Effector memory CD8-positive, alpha-beta T cell (primary cell): ENCODE data around the gene FBXO44.

Experiments used
- ATAC-seq: fragments of 150-1000 bp; cut with Tn5 transposase; replicated peaks from 2 replicates; pipeline ENCODE4 v1.10.0; 2021; ENCODE audit warnings: mild to moderate bottlenecking, moderate library complexity
- DNase-seq, 3 experiments: peaks; one replicate each; pipeline ENCODE4 v3.0.0; 2021
- H3K27ac Mint-ChIP-seq, 2 donors: one replicate each; pipeline ENCODE4 v1.8.0; 2022; ENCODE audit warnings: mild to moderate bottlenecking in 2 of 2, mixed read lengths in 2 of 2, moderate library complexity in 2 of 2
- H3K27me3 Mint-ChIP-seq, 2 donors: one replicate each; pipeline ENCODE4 v1.8.0; 2022; ENCODE audit warnings: mixed read lengths in 2 of 2
- H3K36me3 Mint-ChIP-seq: one replicate; pipeline ENCODE4 v1.8.0; 2022; ENCODE audit warnings: mild to moderate bottlenecking, moderate library complexity, mixed read lengths; ENCODE audit not compliant: insufficient read depth
- H3K4me1 Mint-ChIP-seq, 2 donors: one replicate each; pipeline ENCODE4 v1.8.0; 2022; ENCODE audit warnings: low read depth in 2 of 2, mixed read lengths in 2 of 2
- H3K4me3 Mint-ChIP-seq, 2 donors: one replicate each; pipeline ENCODE4 v1.8.0; 2022; ENCODE audit warnings: mild to moderate bottlenecking in 2 of 2, mixed read lengths in 2 of 2, moderate library complexity in 2 of 2
- H3K9me3 Mint-ChIP-seq, 2 donors: one replicate each; pipeline ENCODE4 v1.8.0; 2022; ENCODE audit warnings: mixed read lengths in 2 of 2

FBXO44 gene

DNA sequence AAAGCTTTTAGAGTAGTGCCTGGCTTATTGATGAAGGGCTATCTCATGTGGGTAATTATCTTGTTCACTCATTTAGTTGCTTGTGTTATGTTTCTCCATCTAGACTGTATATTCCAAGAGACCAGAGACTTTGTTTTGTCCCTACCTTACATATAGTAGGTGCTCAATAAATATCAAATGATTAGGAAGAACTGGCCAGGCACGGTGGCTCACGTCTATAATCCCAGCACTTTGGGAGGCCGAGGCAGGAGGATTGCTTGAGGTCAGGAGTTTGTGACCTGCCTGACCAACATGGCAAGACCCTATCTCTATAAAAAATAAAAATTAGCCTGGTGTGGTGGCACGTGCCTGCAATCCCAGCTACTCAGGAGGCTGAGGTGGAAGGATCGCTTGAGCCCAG lies 9.4 kb upstream of the FBXO44 start:
- Mint-ChIP-seq H3K36me3 (peaks cover 5% of the 10 kb centered on the region), H3K4me3 (no peak overlapping the region), H3K27ac (no peak overlapping the region), H3K27me3 (no peaks in the 10 kb centered on the region), H3K9me3 (no peaks in the 10 kb centered on the region), H3K4me1 (peaks cover 7 to 8% of the 10 kb centered on the region in 2 donors)
- DNase-seq (no peak), ATAC-seq (no peak)

- no peaks in the 10 kb centered on the region for H3K9me3 Mint-ChIP-seq
- DNase-seq = peak; percentile 70 to 75 (median 72)
- H3K4me1 Mint-ChIP-seq = peaks cover 9 to 11% of the 10 kb centered on the region in 2 donors
- peak overlapping the region in 1 of 2 donors; percentile 75 for H3K27ac Mint-ChIP-seq
- H3K36me3 Mint-ChIP-seq = peaks cover 5% of the 10 kb centered on the region
- H3K4me3 Mint-ChIP-seq = no peak overlapping the region
- peak; percentile 36 for ATAC-seq
- H3K27me3 Mint-ChIP-seq = no peaks in the 10 kb centered on the region
Observed at GRCh38 chr1:11645670-11646265, 8.9 kb upstream of the FBXO44 start.

GRCh38 chr1:11646317-11646716 lies 8.4 kb upstream of the FBXO44 start:
- H3K4me3 Mint-ChIP-seq = no peak overlapping the region
- peaks cover 14 to 17% of the 10 kb centered on the region in 2 donors for H3K4me1 Mint-ChIP-seq
- peak overlapping the region in 1 of 2 donors; percentile 75 for H3K27ac Mint-ChIP-seq
- DNase-seq (no peak), ATAC-seq (no peak)
- no peaks in the 10 kb centered on the region for H3K9me3 Mint-ChIP-seq
- no peaks in the 10 kb centered on the region for H3K27me3 Mint-ChIP-seq
- H3K36me3 Mint-ChIP-seq = peaks cover 6% of the 10 kb centered on the region

DNA sequence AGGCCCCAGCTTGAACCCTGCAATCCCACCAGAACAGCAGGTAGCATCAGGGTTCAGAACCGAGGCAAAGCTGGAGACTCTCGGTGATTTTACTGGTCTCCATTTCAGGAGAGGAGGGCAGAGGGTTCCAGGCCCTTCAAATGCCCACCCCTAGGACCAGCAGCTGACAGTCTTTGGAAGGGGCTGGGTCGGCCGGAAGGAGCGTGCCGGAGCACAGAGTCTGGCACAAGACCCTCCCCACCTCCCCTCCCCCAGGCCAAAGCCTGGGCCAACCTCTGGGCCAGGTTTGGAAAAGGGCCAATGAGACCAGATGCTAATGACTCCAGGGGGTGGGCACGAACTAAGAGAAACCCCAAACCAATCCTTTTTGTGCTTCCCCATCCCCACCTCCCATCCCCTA lies 7.3 kb upstream of the FBXO44 start:
- ATAC-seq (no peak), DNase-seq (no peak)
- no peaks in the 10 kb centered on the region for H3K27me3 Mint-ChIP-seq
- no peak overlapping the region for H3K4me3 Mint-ChIP-seq
- H3K9me3 Mint-ChIP-seq = no peaks in the 10 kb centered on the region
- peaks cover 15 to 19% of the 10 kb centered on the region in 2 donors for H3K4me1 Mint-ChIP-seq
- no peak overlapping the region for H3K27ac Mint-ChIP-seq
- H3K36me3 Mint-ChIP-seq = peaks cover 8% of the 10 kb centered on the region

DNA sequence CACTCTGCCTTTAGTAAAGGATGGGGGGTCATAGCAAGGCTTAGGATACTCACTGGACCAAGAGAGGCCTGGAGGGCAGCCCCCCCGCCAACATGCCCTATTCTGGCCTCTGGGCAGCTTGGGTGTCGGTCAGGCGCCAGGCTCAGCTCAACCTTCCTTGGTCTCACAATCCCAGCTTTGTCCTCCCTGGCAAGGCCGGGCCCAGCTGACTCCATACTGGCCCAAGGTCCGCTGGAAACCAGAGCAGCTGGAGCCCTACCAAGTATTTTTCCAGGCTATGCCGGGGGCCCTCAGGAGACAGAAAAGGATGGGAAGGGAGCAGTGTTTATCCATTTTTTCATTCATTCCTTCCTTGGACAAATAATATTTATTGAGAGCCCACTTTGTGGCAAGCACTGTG lies 6.6 kb upstream of the FBXO44 start:
- H3K36me3 Mint-ChIP-seq = peaks cover 8% of the 10 kb centered on the region
- DNase-seq (no peak), ATAC-seq (no peak)
- peaks cover 15 to 19% of the 10 kb centered on the region in 2 donors for H3K4me1 Mint-ChIP-seq
- H3K9me3 Mint-ChIP-seq = no peaks in the 10 kb centered on the region
- peak overlapping the region in 1 of 2 donors; percentile 38 for H3K4me3 Mint-ChIP-seq
- no peaks in the 10 kb centered on the region for H3K27me3 Mint-ChIP-seq
- no peak overlapping the region for H3K27ac Mint-ChIP-seq

DNA sequence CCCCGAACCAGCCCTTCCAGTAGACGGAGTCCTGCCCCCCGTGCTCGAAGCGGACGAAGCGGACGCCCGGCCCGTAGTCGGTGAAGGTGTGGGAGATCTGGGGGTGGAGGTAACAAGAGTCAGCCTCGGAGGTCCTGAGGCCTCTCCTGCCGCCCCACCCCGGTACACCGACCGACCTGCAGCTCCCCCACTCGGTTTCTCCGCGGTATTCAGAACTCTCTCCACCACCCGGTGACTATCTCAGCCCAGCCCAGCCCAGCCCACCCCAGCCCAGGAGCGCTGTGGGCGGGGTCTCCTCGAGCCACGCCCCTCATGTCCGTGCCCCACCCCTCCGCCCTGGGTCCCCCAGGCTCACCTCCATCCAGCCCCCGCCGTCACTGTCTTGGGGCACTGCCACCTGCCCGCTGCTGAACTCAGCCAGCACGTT lies 5.9 kb upstream of the FBXO44 start:
- Mint-ChIP-seq H3K36me3 (peaks cover 8% of the 10 kb centered on the region), H3K27me3 (no peaks in the 10 kb centered on the region), H3K4me1 (peaks cover 15 to 19% of the 10 kb centered on the region in 2 donors), H3K4me3 (peak overlapping the region in 1 of 2 donors; percentile 38), H3K9me3 (no peaks in the 10 kb centered on the region), H3K27ac (no peak overlapping the region)
- DNase-seq (peak in 2 of 3 experiments; percentile 32 to 35), ATAC-seq (peak; percentile 21)

DNA sequence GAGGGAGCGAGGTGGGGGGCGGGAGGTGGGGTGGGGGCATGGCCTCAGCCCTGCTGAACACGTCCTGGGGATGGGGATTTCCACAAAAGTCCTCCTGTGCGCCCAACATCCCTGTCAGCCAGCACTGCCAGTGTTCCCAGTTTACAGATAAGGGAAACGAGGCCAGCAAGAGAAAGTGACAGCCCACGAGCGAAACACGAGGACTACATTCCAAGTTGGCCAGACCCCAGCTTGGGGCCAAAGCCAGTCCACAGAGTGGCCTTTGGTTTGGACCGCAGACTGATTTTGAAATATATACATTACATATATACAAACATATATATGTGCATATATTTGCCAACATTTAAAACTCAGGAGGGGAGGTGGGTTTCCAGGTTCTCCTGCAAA lies 5.4 kb upstream of the FBXO44 start:
- H3K27me3 Mint-ChIP-seq = no peaks in the 10 kb centered on the region
- H3K4me1 Mint-ChIP-seq = peaks cover 15 to 19% of the 10 kb centered on the region in 2 donors
- H3K4me3 Mint-ChIP-seq = peak overlapping the region; percentile 84 to 85
- no peak for DNase-seq
- no peaks in the 10 kb centered on the region for H3K9me3 Mint-ChIP-seq
- H3K36me3 Mint-ChIP-seq = peaks cover 8% of the 10 kb centered on the region
- H3K27ac Mint-ChIP-seq = no peak overlapping the region
- no peak for ATAC-seq

GRCh38 chr1:11649624-11650330 lies 4.9 kb upstream of the FBXO44 start:
- H3K27me3 Mint-ChIP-seq = no peaks in the 10 kb centered on the region

DNA sequence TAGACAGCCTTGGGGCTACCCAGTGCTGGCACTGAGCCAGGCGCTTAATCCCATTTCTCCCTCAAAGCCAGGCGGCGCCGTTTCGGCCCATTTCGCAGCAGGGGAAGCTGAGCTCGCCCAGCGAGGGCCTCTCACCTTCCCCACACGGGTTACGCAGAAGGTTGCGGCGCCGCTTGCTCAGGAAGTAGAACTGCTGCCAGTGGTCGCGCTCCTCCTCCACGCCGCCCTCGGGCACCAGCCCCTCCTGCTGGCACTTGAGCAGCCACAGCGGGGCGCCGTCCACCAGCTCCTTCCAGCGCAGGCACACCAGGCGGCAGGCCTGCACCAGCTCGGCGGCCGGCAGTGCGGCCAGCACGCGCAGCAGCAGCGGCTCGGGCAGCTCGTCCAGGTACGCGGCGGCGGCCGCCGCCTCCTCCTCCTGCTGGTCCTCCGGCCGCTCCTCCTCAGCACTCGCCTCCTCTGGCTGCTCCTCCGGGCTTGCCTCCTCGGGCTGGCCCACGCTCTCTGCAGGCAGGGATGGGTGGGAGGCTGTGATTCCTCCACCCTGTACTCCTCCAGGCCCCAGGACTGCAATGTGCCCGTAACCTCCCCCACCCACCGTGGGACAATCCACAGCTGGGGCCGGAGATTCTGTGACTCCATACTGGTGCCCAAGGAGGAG lies 4.2 kb upstream of the FBXO44 start:
- DNase-seq (peak; percentile 83 to 85 (median 85)), ATAC-seq (peak; percentile 89)
- peaks cover 19% of the 10 kb centered on the region in 2 donors for H3K4me1 Mint-ChIP-seq
- H3K36me3 Mint-ChIP-seq = peaks cover 8% of the 10 kb centered on the region
- no peaks in the 10 kb centered on the region for H3K27me3 Mint-ChIP-seq
- H3K9me3 Mint-ChIP-seq = no peaks in the 10 kb centered on the region
- H3K27ac Mint-ChIP-seq = peak overlapping the region; percentile 84 to 88
- H3K4me3 Mint-ChIP-seq = peak overlapping the region; percentile 84 to 85

More at GRCh38 chr1:11649624-11650330, 4.9 kb upstream of the FBXO44 start:
- Mint-ChIP-seq H3K27ac (peak overlapping the region; percentile 84 to 88), H3K36me3 (peaks cover 8% of the 10 kb centered on the region), H3K4me1 (peaks cover 15 to 19% of the 10 kb centered on the region in 2 donors), H3K9me3 (no peaks in the 10 kb centered on the region), H3K4me3 (peak overlapping the region; percentile 84 to 85)
- ATAC-seq (no peak), DNase-seq (no peak)

DNA sequence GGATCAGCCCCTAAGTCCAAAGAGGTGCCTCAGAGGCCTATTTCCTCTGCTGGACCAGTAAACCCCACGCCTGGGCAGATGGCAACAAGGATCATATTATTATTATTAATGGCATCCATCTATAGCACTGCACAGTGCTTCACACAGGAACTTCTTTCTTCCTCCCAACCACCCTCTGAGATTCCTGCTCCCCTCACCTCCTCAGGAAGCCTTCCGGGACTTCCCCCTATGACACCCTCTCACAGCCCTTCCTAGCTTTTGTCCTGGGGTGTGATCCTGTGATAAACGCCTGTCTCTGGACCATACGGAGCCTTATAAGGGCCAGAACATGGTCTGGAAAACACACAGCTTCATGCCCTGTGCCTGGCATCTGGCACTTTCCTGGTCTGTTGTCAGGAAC lies 3.7 kb upstream of the FBXO44 start:
- peaks cover 8% of the 10 kb centered on the region for H3K36me3 Mint-ChIP-seq
- peaks cover 20 to 22% of the 10 kb centered on the region in 2 donors for H3K4me1 Mint-ChIP-seq
- no peaks in the 10 kb centered on the region for H3K27me3 Mint-ChIP-seq
- peak overlapping the region; percentile 84 to 88 for H3K27ac Mint-ChIP-seq
- ATAC-seq (no peak), DNase-seq (no peak)
- H3K9me3 Mint-ChIP-seq = no peaks in the 10 kb centered on the region
- H3K4me3 Mint-ChIP-seq = peak overlapping the region; percentile 84 to 85

GRCh38 chr1:11652203-11652780 lies 2.4 kb upstream of the FBXO44 start:
- no peaks in the 10 kb centered on the region for H3K9me3 Mint-ChIP-seq
- peak overlapping the region in 1 of 2 donors; percentile 84 for H3K4me3 Mint-ChIP-seq
- H3K27ac Mint-ChIP-seq = no peak overlapping the region
- ATAC-seq (no peak), DNase-seq (no peak)
- peaks cover 17% of the 10 kb centered on the region for H3K36me3 Mint-ChIP-seq
- H3K4me1 Mint-ChIP-seq = peaks cover 20 to 22% of the 10 kb centered on the region in 2 donors
- no peaks in the 10 kb centered on the region for H3K27me3 Mint-ChIP-seq

DNA sequence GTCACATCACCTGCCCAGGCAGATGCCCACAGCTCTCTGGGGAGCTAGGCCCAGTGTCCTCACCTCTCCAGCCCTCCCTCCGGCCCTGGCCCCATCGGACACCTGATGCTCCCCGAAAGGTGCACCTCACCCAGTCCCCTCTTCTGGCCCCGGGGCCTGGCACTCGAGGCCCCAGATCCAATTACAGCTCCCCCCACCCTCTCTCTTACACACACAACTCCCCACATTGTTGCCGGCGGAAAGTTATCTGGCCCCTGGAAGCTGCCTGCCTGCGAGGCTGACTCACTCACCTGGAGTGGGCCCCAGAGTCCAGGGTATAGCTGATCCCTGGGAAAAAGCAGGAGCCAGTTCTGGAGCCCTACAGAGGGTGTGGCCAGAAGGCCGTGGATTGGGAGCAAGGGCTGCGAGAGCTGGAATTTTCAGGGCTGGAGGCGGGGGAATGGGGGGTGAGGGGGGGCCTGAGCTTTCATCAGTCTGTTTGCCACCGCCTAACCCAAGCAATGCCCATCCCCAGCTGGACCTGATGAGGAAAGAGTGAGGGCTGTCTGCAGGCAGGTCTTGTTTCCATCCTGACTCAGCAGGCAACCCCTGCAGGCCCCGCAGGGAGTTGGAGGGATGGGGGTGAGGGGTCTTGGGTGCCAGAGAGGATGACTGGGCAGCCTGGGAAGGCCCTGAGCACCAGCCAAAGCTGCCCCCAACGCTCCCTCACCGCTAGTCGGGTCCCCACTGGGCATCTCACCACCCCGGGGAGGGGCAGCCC lies 1.4 kb upstream of the FBXO44 start:
- DNase-seq (no peak), ATAC-seq (no peak)
- H3K27me3 Mint-ChIP-seq = no peaks in the 10 kb centered on the region
- no peak overlapping the region for H3K27ac Mint-ChIP-seq
- peak overlapping the region; percentile 71 to 75 for H3K4me3 Mint-ChIP-seq
- H3K36me3 Mint-ChIP-seq = peaks cover 23% of the 10 kb centered on the region
- H3K4me1 Mint-ChIP-seq = peaks cover 20 to 27% of the 10 kb centered on the region in 2 donors
- H3K9me3 Mint-ChIP-seq = no peaks in the 10 kb centered on the region

GRCh38 chr1:11653861-11654136 lies 878 bp upstream of the FBXO44 start:
- no peak for DNase-seq
- no peak for ATAC-seq
- H3K9me3 Mint-ChIP-seq = no peaks in the 10 kb centered on the region
- peak overlapping the region; percentile 71 to 75 for H3K4me3 Mint-ChIP-seq
- no peak overlapping the region for H3K27ac Mint-ChIP-seq
- H3K36me3 Mint-ChIP-seq = peaks cover 23% of the 10 kb centered on the region
- peaks cover 20 to 27% of the 10 kb centered on the region in 2 donors for H3K4me1 Mint-ChIP-seq
- no peaks in the 10 kb centered on the region for H3K27me3 Mint-ChIP-seq
